Bronchial epithelial cell (primary cell): ENCODE measurements around the gene EFNB2. TPM values are rescaled to one million over a fixed set of nuclear protein-coding genes. Genes with fewer than 3 reads are reported as not detected.

Experiments used
- DNase-seq: peaks from one replicate; pipeline ENCODE4 v3.0.0-alpha.2; 2010; ENCODE audit warnings: low read depth
- FAIRE-seq: peaks from 2 replicates; lab custom pipeline; 2011; peaks lifted over from hg19 to GRCh38; lab: Jason Lieb, UNC
- H3K27me3 ChIP-seq: 2 replicates; pipeline ENCODE4 v1.5.1; 2011; ENCODE audit warnings: low read length; ENCODE audit not compliant: control insufficient read depth, insufficient read depth
- H3K36me3 ChIP-seq: 2 replicates; pipeline ENCODE4 v1.5.1; 2011; ENCODE audit warnings: low read length; ENCODE audit not compliant: control insufficient read depth, insufficient read depth
- H3K4me3 ChIP-seq: 2 replicates; pipeline ENCODE4 v1.5.1; 2011; ENCODE audit warnings: mild to moderate bottlenecking, low read depth, low read length, control low read depth
- total RNA-seq: library from RNA; depleted of rRNA; stranded (reverse); fragments of >200 nt; gene quantifications from 2 replicates; pipeline ENCODE4 v1.2.1, GENCODE V29; 2014
- TF ChIP-seq, protein P1 (sequence below): IDR thresholded peaks from 2 replicates; pipeline ENCODE4 v1.5.1; 2011; ENCODE audit warnings: mild to moderate bottlenecking, moderate library complexity, low read length, control low read depth, inconsistent platforms; ENCODE audit not compliant: insufficient read depth, severe bottlenecking

Gene EFNB2
- total RNA-seq, 1 donor from 2014 or later: 11.3 TPM

GRCh38 chr13:106533943-106534638 is 1.4 kb downstream of the EFNB2 start:
- Histone ChIP-seq H3K27me3 (no peaks in the 10 kb centered on the region), H3K4me3 (peak overlapping the region; percentile 86), H3K36me3 (no peaks in the 10 kb centered on the region)
- TF ChIP-seq, protein P1, sequence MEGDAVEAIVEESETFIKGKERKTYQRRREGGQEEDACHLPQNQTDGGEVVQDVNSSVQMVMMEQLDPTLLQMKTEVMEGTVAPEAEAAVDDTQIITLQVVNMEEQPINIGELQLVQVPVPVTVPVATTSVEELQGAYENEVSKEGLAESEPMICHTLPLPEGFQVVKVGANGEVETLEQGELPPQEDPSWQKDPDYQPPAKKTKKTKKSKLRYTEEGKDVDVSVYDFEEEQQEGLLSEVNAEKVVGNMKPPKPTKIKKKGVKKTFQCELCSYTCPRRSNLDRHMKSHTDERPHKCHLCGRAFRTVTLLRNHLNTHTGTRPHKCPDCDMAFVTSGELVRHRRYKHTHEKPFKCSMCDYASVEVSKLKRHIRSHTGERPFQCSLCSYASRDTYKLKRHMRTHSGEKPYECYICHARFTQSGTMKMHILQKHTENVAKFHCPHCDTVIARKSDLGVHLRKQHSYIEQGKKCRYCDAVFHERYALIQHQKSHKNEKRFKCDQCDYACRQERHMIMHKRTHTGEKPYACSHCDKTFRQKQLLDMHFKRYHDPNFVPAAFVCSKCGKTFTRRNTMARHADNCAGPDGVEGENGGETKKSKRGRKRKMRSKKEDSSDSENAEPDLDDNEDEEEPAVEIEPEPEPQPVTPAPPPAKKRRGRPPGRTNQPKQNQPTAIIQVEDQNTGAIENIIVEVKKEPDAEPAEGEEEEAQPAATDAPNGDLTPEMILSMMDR: no peak
- FAIRE-seq: no peak
- DNase-seq: peak; percentile 33

DNA sequence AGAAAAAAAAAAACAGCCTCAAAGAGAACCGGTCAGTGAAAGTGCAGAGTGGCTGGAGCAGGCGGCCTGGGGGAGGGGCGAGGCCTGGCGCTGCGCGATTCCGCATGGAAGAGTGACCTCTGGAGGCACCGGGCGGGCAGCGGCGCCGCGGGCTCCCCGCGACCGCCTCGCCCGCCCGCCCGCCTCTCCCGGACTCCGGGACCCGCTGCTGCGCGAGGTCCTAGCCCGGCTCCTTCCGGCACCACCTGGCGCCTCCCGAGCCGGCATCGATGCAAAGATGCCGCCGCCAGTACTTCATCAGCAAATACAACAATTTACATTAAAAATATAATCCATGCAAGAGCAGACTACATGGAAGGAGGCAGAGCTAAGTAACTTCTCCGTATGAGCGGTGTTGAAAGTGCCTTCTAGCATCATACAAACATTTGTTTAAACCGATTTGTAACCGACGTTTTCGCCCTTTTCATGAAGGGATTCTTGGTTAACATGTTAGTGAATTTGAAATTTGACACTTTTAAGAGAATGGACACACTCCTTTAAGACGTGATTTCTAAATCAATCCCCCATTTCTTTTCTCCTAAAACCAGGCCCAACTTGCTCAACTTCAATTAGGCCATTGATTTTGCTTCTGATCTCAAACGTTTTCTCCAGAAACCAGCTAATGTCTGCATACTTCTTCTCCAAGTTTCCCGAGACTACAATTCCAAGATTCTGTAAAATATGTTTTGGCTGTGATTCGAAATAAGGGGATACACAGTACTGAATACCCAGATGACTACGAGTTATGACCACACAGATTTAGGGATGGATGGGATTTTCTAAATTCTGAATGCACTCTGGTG is 2.1 kb downstream of the EFNB2 start:
- no peaks in the 10 kb centered on the region for H3K27me3 ChIP-seq
- TF ChIP-seq, protein P1: peak; percentile 60
- H3K4me3 ChIP-seq: peak overlapping the region; percentile 86
- DNase-seq (peak; percentile 53), FAIRE-seq (no peak)
- no peaks in the 10 kb centered on the region for H3K36me3 ChIP-seq

DNA sequence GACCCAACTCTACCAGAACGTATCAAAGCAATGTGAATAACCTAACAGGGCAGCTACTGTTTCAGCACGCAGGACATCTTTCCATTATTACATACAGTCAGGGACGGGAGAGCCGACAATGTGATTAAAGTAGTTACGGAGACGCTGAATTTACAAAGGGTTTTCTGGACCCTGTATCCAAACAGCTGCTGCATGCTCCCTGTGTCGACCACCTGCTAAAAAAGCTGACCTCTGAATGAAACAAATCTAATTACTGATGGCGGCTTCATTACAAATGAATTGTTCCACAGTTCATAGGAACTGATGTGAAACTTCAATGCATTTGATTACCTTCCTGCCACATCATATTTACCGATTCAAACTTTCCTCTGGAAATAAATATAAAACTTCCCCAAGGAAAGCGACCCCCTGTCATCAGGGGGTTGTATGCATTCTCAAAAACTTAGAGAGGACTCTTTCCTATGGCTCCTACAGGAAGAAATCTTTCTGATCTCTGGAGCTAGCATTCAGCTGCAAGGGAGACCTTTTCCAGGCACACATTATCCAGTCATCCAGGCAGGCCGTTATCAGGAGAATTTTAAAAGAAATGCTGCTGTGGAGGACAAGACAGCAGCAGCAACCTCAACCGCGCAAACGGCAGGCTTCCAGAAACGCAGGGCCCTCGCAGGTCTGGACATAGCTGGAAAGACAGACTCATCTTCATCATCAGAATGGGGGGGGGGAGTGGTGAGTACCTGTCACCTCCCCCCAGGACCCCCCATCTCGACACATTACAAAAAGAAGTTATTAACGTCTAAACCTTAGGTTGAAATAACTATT is 3.1 kb downstream of the EFNB2 start:
- no peaks in the 10 kb centered on the region for H3K27me3 ChIP-seq

GRCh38 chr13:106530980-106531481 is 4.4 kb downstream of the EFNB2 start:
- no peaks in the 10 kb centered on the region for H3K27me3 ChIP-seq
- H3K36me3 ChIP-seq: no peaks in the 10 kb centered on the region
- H3K4me3 ChIP-seq: no peak overlapping the region
- TF ChIP-seq, protein P1: no peak
- no peak for FAIRE-seq
- DNase-seq: peak; percentile 42

More for the DNA sequence above, 3.1 kb downstream of the EFNB2 start:
- Histone ChIP-seq H3K4me3 (peak overlapping the region; percentile 86), H3K36me3 (no peaks in the 10 kb centered on the region)
- DNase-seq (peak; percentile 34), FAIRE-seq (no peak)
- TF ChIP-seq, protein P1: no peak

DNA sequence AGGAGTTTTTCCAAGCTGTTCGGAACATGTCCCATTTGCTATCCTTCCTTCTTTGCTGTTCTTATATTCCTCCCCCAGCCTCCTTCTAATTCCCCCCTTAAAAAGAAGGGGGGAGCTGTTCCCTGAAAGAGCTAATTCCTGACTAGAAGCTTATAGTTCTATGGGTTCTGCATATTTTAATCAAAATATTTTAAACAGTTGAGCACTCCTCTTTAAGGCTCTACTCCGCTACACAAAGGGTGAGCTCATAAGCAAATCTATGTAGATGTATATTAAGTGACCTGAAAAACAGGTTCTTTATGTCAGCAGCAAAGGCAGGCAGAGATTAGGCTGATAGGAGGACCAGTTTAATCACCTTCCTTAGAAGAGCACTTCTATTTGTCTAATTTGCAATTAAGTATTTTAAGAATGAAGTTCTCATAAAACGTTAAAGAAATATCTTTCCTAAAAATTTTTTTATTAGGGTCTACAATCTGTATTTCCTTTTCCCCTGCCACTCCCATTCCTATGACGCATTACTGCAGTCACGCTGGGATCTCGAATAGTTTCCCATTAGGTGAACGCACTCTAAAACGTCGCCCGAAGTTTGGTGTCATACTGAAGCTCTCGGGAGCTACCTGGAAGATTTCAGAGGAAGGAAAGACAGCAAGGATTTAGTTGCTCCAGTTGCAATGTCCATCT is 5.2 kb downstream of the EFNB2 start:
- Histone ChIP-seq H3K36me3 (no peaks in the 10 kb centered on the region), H3K4me3 (peak overlapping the region; percentile 0), H3K27me3 (no peaks in the 10 kb centered on the region)
- peak; percentile 78 for DNase-seq
- TF ChIP-seq, protein P1: no peak
- no peak for FAIRE-seq
